Measurements from ENCODE around the gene HMCN1.
"Not testable (repeated sequence)": the region's sequence is repeated elsewhere in the genome, so short reads cannot be mapped to it uniquely, and the experiment has no call there.

HMCN1 gene

GRCh38 chr1:185860311-185860710, 126.1 kb downstream of the HMCN1 start:
- no peak for DNase-seq

GRCh38 chr1:185860859-185861258, 126.7 kb downstream of the HMCN1 start:
- no peak for DNase-seq

GRCh38 chr1:185861630-185862029, 127.4 kb downstream of the HMCN1 start:
- DNase-seq = no peak

GRCh38 chr1:185862235-185862634, 128.0 kb downstream of the HMCN1 start:
- DNase-seq = no peak

- DNase-seq = no peak
These were observed 130.1 kb downstream of the HMCN1 start for GRCh38 chr1:185864331-185864730.

GRCh38 chr1:185864889-185865517, 130.8 kb downstream of the HMCN1 start:
- DNase-seq = no peak

GRCh38 chr1:185869590-185869989, 135.4 kb downstream of the HMCN1 start:
- no peak for DNase-seq

GRCh38 chr1:185871627-185872150, 137.5 kb downstream of the HMCN1 start:
- no peak for DNase-seq

- no peak for DNase-seq
These were observed 140.1 kb downstream of the HMCN1 start for GRCh38 chr1:185874246-185874645.

GRCh38 chr1:185880330-185880729, 146.1 kb downstream of the HMCN1 start:
- DNase-seq = no peak

- DNase-seq = no peak
These were observed 146.7 kb downstream of the HMCN1 start for GRCh38 chr1:185880779-185881333.

GRCh38 chr1:185886046-185886445, 151.9 kb downstream of the HMCN1 start:
- DNase-seq = no peak

GRCh38 chr1:185886671-185887070, 152.5 kb downstream of the HMCN1 start:
- DNase-seq = no peak

- not testable (repeated sequence) for DNase-seq
These were observed 158.7 kb downstream of the HMCN1 start for GRCh38 chr1:185892831-185893403.

- DNase-seq = no peak
These were observed 160.6 kb downstream of the HMCN1 start for GRCh38 chr1:185894791-185895190.

GRCh38 chr1:185895208-185895900, 161.2 kb downstream of the HMCN1 start:
- no peak for DNase-seq

GRCh38 chr1:185896863-185897262, 162.7 kb downstream of the HMCN1 start:
- DNase-seq = no peak

- no peak for DNase-seq
These were observed 172.0 kb downstream of the HMCN1 start for GRCh38 chr1:185906186-185906585.

GRCh38 chr1:185907246-185907645, 173.1 kb downstream of the HMCN1 start:
- no peak for DNase-seq

GRCh38 chr1:185911978-185912377, 177.8 kb downstream of the HMCN1 start:
- DNase-seq = no peak

GRCh38 chr1:185912504-185912903, 178.3 kb downstream of the HMCN1 start:
- DNase-seq = no peak

GRCh38 chr1:185914089-185914488, 179.9 kb downstream of the HMCN1 start:
- no peak for DNase-seq

GRCh38 chr1:185916861-185917260, 182.7 kb downstream of the HMCN1 start:
- DNase-seq = no peak

- no peak for DNase-seq
These were observed 183.5 kb downstream of the HMCN1 start for GRCh38 chr1:185917646-185918045.

All from activated CD4-positive, alpha-beta T cell treated with anti-CD3 and anti-CD28 coated beads, Interleukin-2, amount 50 U/mL, for 16 hours (primary cell).